Measurements from ENCODE around the gene EXOC2. TPM values are rescaled to one million over a fixed set of nuclear protein-coding genes. Genes with fewer than 3 reads are reported as not detected.

Gene EXOC2
- total RNA-seq, 1 experiment from 2014 or later: 24.5 TPM

DNA sequence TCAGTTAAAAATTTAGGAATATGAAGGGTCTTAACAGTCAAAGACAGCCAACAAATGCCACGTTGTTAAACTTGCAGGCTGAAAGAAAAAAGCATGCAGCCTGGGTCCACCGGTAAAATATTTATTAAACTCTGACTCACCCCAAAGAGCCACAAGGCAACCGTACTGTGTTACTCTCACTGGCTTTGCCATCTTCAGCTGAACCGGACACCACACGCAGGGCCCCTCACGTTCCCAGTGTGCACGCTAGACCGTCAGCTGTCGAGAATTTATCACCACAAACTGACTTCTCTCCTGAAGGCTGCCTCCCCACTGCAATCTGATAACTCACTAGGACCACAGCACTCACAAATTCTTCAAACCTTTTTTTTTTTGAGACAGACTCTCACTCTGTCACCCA is 66.7 kb downstream of the EXOC2 start (continued):
- TF ChIP-seq, protein P1, sequence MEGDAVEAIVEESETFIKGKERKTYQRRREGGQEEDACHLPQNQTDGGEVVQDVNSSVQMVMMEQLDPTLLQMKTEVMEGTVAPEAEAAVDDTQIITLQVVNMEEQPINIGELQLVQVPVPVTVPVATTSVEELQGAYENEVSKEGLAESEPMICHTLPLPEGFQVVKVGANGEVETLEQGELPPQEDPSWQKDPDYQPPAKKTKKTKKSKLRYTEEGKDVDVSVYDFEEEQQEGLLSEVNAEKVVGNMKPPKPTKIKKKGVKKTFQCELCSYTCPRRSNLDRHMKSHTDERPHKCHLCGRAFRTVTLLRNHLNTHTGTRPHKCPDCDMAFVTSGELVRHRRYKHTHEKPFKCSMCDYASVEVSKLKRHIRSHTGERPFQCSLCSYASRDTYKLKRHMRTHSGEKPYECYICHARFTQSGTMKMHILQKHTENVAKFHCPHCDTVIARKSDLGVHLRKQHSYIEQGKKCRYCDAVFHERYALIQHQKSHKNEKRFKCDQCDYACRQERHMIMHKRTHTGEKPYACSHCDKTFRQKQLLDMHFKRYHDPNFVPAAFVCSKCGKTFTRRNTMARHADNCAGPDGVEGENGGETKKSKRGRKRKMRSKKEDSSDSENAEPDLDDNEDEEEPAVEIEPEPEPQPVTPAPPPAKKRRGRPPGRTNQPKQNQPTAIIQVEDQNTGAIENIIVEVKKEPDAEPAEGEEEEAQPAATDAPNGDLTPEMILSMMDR (IDR thresholded peaks at IDR 0.05 in 2 of 3, conservative IDR thresholded peaks at IDR 0.05 in 1 of 3; ENCODE audit: borderline replicate concordance in 1 of 3, insufficient read depth in 1 of 3, low read depth in 2 of 3, low read length in 2 of 3): no peak
- TF ChIP-seq ZBTB33 (IDR thresholded peaks at IDR 0.05; ENCODE audit: extremely low read depth, insufficient replicate concordance, low read length): no peak
- no peak for TF ChIP-seq JUND (IDR thresholded peaks at IDR 0.05)

DNA sequence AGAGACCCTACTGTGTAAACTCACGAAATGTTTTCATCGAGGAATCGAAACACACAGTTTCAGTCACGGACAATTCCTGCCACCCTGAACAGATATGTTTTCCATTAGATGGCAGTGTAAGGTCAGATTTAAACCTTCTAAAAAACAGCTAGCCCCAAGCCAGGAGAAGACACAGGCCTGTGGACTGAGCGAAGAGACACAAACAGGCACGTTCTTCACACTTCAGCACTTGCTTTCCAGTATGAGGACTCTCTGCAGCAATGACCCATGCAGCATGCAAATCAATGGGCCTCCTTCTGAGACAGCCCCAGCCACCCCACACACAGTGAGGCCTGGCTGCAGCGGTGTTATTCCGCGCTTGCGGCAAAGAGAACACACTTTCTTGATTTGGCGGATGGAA is 68.0 kb downstream of the EXOC2 start:
- ChIA-PET RAD21 (ENCODE audit: low non-redundant PET in 1 of 2, low total read pairs in 2 of 2, uncharacterized antibody in 2 of 2, unreplicated experiment in 2 of 2) (no interaction called here), CTCF (no interaction called here), POLR2A (no interaction called here)
- no peaks in the 10 kb centered on the region for H3K4me1 ChIP-seq (ENCODE audit: control insufficient read depth in 1 of 2, insufficient read depth in 2 of 2, low read length in 2 of 2)
- no peaks in the 10 kb centered on the region for H3K9me2 ChIP-seq (ENCODE audit: insufficient read depth)
- 0 out of 4 replicates have a peak, but pooled peaks cover 0 to 3% of the 10 kb centered on the region in 2 experiments for H3K36me3 ChIP-seq (ENCODE audit: control insufficient read depth in 1 of 2, insufficient read depth in 2 of 2, low read length in 2 of 2)
- H4K20me1 ChIP-seq (ENCODE audit: insufficient read depth): no peaks in the 10 kb centered on the region
- DNase-seq (ENCODE audit: low read depth, low spot score) (no peak), ATAC-seq (no peak)
- intact Hi-C loops (cut with micrococcal nuclease): loop anchor here (10.0 kb wide), 1 partner anchor 160 kb away; no protein-coding TSS in a partner anchor
- H3K4me3 ChIP-seq (replicated peaks in 1 of 2; ENCODE audit: low read depth in 1 of 2, low read length in 2 of 2): no peak overlapping the region
- no peaks in the 10 kb centered on the region for H3K79me2 ChIP-seq (ENCODE audit: insufficient read depth, low read length)
- BruUV-seq (replicated peaks): no TSS peak
- TF ChIP-seq RAD21 (IDR thresholded peaks at IDR 0.05; ENCODE audit: low read depth): peak; percentile 24; the same call in 1 of the 2 replicates
- TF ChIP-seq POLR2A (IDR thresholded peaks at IDR 0.05; ENCODE audit: borderline replicate concordance, extremely low read depth, insufficient read depth, insufficient read length): no peak
- TF ChIP-seq, protein P1 (IDR thresholded peaks at IDR 0.05 in 2 of 3, conservative IDR thresholded peaks at IDR 0.05 in 1 of 3; ENCODE audit: borderline replicate concordance in 1 of 3, insufficient read depth in 1 of 3, low read depth in 2 of 3, low read length in 2 of 3): peak in 2 of 3 experiments; percentile 6 to 28; a peak in 1 of 6 replicates
- TF ChIP-seq TCF7L2 (IDR thresholded peaks at IDR 0.05; ENCODE audit: borderline replicate concordance, extremely low read depth, insufficient read depth, insufficient read length): no peak
- no peak overlapping the region for H3K4me2 ChIP-seq (ENCODE audit: low read length)
- H3K27me3 ChIP-seq (ENCODE audit: insufficient read depth, low read length): no peaks in the 10 kb centered on the region
- no peak overlapping the region for H3K27ac ChIP-seq (ENCODE audit: low read depth, low read length)
- H3K9me3 ChIP-seq (ENCODE audit: control insufficient read depth in 1 of 2, insufficient read depth in 1 of 2, low read depth in 1 of 2, low read length in 2 of 2): no peaks in the 10 kb centered on the region
- no peak overlapping the region for H3K9ac ChIP-seq (ENCODE audit: low read length)
- no peak overlapping the region for H2AFZ ChIP-seq (ENCODE audit: low read depth, low read length, poor library complexity, severe bottlenecking)

Data from HCT116 (cell line).